Adrenal gland (tissue), 12 donors: ENCODE measurements around the gene KBTBD3. TPM values are rescaled to one million over a fixed set of nuclear protein-coding genes. Genes with fewer than 3 reads are reported as not detected.
"Not testable (repeated sequence)": the region's sequence is repeated elsewhere in the genome, so short reads cannot be mapped to it uniquely, and the experiment has no call there.

ENCODE experiments used
- DNase-seq, 7 donors: peaks; one replicate each; pipeline ENCODE4 v3.0.0-alpha.2; 2019 to 2020
- H3K27ac ChIP-seq, 5 donors: fragments of 200-600 bp; sonication (generic) in 4 of 5; 1 replicate in 3 of 5; 2 replicates in 2 of 5; pipeline versions ENCODE4 v1.5.1 to v1.8.0; 2016 to 2020; ENCODE audit warnings: mild to moderate bottlenecking in 1 of 5
- H3K27me3 ChIP-seq: fragments of 200-600 bp; 2 replicates; pipeline ENCODE4 v1.8.0; 2021
- H3K36me3 ChIP-seq, 2 donors: fragments of 200-600 bp; replicated peaks in 1 of 2; 1 replicate in 1 of 2; 2 replicates in 1 of 2; pipeline versions ENCODE4 v1.5.1 to v1.8.0; 2018 to 2022
- H3K4me1 ChIP-seq, 2 donors: fragments of 200-600 bp; replicated peaks in 1 of 2; 1 replicate in 1 of 2; 2 replicates in 1 of 2; pipeline versions ENCODE4 v1.5.1 to v1.8.0; 2018 to 2021
- H3K4me3 ChIP-seq, 4 donors: fragments of 200-600 bp; sonication (generic) in 3 of 4; one replicate each; pipeline ENCODE4 v1.5.1; 2016 to 2018
- H3K9me3 ChIP-seq, 3 donors: fragments of 200-600 bp; sonication (generic) in 1 of 3; replicated peaks in 1 of 3; 1 replicate in 2 of 3; 2 replicates in 1 of 3; pipeline versions ENCODE4 v1.5.1 to v1.8.0; 2016 to 2021
- POLR2A ChIP-seq, 2 donors: fragments of 450-650 bp; IDR thresholded peaks; one replicate each; pipeline ENCODE4 v1.6.1; 2017; ENCODE audit warnings: antibody characterized with exemption in 2 of 2, mild to moderate bottlenecking in 2 of 2, moderate library complexity in 1 of 2
- WGBS, 4 donors: extraction: QIAGEN DNeasy Blood & Tissue Kit in 2 of 4; methylation state at CpG; one replicate each; pipeline versions ENCODE4 v1.1.5 to v1.1.7; 2013 to 2017; 5-methylcytosine and 5-hydroxymethylcytosine counted together
- intact Hi-C, 2 donors: fragments of 100-400 bp; cut with DNase I; formaldehyde crosslinking; loops; one replicate each; pipeline versions ENCODE4 v1.14.1 to v1.15.0; 2022 to 2023
- polyA plus RNA-seq, 3 donors: library from polyadenylated mRNA; stranded (reverse); fragments of 200-250 nt in 2 of 3; fragments of 350-450 nt in 1 of 3; fragmentation: Illumina TruSeq in 1 of 3; extraction: RNeasy Lipid Tissue Mini Kit (QIAGEN cat#74804) in 1 of 3; gene quantifications; one replicate each; pipeline ENCODE4 v1.2.3, GENCODE V29; 2013 to 2014
- total RNA-seq, 9 donors: library from RNA; depleted of rRNA in 4 of 9; stranded (reverse); fragments of >200 nt in 4 of 9; fragments of 120-200 nt in 1 of 9; fragmentation: NEBNext Ultra II Directional in 1 of 9; extraction: Animal tissue kit (Norgen Biotek cat#: 25700) in 1 of 9; gene quantifications; one replicate each; pipeline versions ENCODE4 v1.1.0 to v1.2.4, GENCODE V29; 2013 to 2023
- TF ChIP-seq, protein P1 (sequence below), 6 experiments: fragments of 450-650 bp in 4 of 6; fragments of 200-600 bp in 2 of 6; sonication (generic) in 1 of 6; IDR thresholded peaks; 1 replicate in 5 of 6; 2 replicates in 1 of 6; pipeline versions ENCODE4 v1.5.1 to v1.8.0; 2016 to 2021; ENCODE audit warnings: antibody characterized with exemption in 6 of 6, mild to moderate bottlenecking in 2 of 6, moderate library complexity in 1 of 6
- donor health status: healthy with polysubstance abuse.
- donor health status: Bipolar disorder and iron deficiency.
- donor health status: DM: yes; HTN: yes; CAD: no.
- donor health status: DM: no; HTN: no; CAD: no.
- donor health status: DM: no; HTN: no; CAD: no.
- donor health status: DM: yes; HTN: yes; CAD: no.

The KBTBD3 gene
- total and polyA plus RNA-seq, 12 donors = 0.97 to 13.3 (median 5.6) TPM

DNA sequence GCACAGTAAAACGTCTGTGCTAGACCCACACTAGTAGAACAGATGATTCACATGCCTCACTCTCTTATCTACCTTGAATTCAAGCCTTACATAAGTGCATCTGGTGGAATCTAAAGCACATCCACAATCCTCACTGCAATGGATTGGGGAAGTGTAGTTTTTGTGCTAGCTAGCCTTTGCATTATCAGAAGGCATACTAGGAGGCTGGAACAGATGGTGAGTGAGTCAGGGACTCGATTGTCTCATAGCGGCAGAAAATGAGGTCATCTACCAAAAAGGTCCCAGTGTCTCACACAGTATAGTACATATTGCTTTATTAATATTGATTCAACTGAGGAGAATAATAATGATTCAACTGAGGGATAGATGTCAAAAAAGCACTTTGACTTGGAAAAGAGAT lies 64.4 kb downstream of the KBTBD3 start:
- Histone ChIP-seq H3K4me3 (no peak overlapping the region), H3K9me3 (no peaks in the 10 kb centered on the region), H3K27me3 (no peaks in the 10 kb centered on the region), H3K27ac (no peak overlapping the region), H3K4me1 (no peaks in the 10 kb centered on the region), H3K36me3 (peaks cover 0 to 20% of the 10 kb centered on the region in 2 donors)
- TF ChIP-seq, protein P1, sequence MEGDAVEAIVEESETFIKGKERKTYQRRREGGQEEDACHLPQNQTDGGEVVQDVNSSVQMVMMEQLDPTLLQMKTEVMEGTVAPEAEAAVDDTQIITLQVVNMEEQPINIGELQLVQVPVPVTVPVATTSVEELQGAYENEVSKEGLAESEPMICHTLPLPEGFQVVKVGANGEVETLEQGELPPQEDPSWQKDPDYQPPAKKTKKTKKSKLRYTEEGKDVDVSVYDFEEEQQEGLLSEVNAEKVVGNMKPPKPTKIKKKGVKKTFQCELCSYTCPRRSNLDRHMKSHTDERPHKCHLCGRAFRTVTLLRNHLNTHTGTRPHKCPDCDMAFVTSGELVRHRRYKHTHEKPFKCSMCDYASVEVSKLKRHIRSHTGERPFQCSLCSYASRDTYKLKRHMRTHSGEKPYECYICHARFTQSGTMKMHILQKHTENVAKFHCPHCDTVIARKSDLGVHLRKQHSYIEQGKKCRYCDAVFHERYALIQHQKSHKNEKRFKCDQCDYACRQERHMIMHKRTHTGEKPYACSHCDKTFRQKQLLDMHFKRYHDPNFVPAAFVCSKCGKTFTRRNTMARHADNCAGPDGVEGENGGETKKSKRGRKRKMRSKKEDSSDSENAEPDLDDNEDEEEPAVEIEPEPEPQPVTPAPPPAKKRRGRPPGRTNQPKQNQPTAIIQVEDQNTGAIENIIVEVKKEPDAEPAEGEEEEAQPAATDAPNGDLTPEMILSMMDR (IDR thresholded peaks at IDR 0.05) = no peak
- TF ChIP-seq POLR2A (IDR thresholded peaks at IDR 0.05) = no peak
- no peak for DNase-seq
- intact Hi-C loops = no loop called here
- WGBS, 4 donors = 71 to 76% (median 73%) methylated on average over 3 of the region's 3 CpGs

DNA sequence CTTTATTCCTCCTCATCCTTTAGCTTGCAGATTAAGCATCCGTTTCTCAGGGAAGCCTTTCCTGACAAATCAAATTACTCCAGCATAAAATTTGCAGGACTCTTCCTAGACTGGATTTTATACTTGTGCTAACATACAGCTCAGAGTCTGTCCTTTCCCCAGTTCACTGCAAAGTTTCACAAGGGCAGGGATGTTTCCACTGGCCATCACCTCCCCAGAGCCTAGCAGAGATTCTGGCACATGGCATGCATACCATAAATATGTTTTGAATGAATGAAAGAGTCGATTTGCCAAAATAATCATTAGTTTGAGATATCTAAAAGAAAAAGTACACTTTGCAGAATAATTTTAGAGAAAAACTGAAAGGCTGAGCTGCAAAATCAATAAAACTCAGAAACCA lies 65.7 kb downstream of the KBTBD3 start:
- Histone ChIP-seq H3K4me1 (no peaks in the 10 kb centered on the region), H3K9me3 (no peaks in the 10 kb centered on the region), H3K27me3 (no peaks in the 10 kb centered on the region), H3K4me3 (no peak overlapping the region), H3K36me3 (peaks cover 0 to 20% of the 10 kb centered on the region in 2 donors), H3K27ac (no peak overlapping the region)
- TF ChIP-seq, protein P1 (IDR thresholded peaks at IDR 0.05) = no peak
- intact Hi-C loops = no loop called here
- no peak for DNase-seq
- WGBS, 4 donors = 77 to 88% (median 84%) methylated on average over 2 of the region's 2 CpGs

DNA sequence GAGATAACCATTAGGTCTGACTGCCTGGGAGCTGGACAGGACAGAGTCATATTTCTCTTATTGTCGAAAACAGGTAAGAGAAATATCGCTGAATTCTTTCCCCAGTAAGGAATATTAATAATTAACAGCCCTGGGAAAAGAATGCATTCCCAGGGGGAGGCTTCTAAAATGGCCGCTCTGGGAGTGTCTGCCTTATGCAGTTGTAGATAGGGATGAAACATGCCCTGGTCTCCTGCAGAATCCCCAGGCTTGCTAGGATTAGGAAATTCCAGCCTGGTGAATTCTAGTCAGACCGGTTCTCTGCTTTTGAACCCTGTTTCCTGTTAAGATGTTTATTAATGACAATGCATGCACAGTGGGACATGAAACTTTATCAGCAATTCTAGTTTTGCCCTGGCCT lies 74.1 kb downstream of the KBTBD3 start:
- H3K9me3 ChIP-seq, H3K4me1 ChIP-seq, DNase-seq, intact Hi-C loops, H3K36me3 ChIP-seq, H3K27ac ChIP-seq, H3K4me3 ChIP-seq, H3K27me3 ChIP-seq: not testable (repeated sequence)
- WGBS, 4 donors = 87 to 96% (median 94%) methylated on average over 4 of the region's 4 CpGs

DNA sequence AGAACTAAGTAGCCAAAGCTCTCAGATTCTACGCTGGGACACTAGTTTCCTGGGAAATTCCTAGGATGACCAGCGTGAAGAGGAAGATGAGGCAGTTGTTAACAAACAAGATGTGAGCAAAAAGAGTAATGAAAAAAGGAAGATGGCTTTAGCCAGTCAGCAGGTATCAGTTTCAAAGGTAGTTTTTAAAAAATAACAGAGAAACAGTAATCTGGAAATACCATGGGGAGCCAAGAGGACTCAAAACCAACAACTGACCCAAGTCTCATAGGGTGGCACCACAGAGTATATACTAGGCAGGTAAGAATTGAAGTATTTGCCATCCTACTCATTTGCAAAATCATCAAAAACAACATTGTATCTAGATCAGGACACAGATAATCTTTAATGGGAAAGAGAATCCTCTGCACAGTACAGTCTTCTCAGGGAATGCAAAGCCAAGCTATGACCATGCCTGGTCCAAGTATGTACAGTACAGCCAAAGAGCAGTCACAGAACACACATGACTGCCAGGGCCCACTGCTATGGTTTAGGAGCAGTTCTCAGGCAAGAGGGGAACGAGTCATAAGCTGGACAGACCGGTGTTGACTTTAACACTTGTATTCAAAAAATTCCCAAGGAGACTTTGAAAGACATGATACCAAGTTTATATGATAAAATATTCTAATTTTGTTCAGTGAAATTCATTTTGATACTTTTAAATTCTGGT lies 75.7 kb downstream of the KBTBD3 start:
- Histone ChIP-seq H3K27ac (no peak overlapping the region), H3K9me3 (peaks cover 0 to 4% (median 0%) of the 10 kb centered on the region in 3 donors), H3K27me3 (no peaks in the 10 kb centered on the region), H3K4me3 (no peak overlapping the region), H3K36me3 (no peaks in the 10 kb centered on the region), H3K4me1 (no peaks in the 10 kb centered on the region)
- intact Hi-C loops = no loop called here
- 94 to 96% (median 95%) methylated on average over 4 of the region's 4 CpGs for WGBS, 4 donors
- TF ChIP-seq, protein P1 (IDR thresholded peaks at IDR 0.05) = no peak
- no peak for TF ChIP-seq POLR2A (IDR thresholded peaks at IDR 0.05)
- no peak for DNase-seq

Other genes with a start within 250 kb of the KBTBD3 start
- 10 to 100 TPM in 8 of 9 donors, 1 to 10 TPM in 1; 5.0 to 36.2 (median 19.3) TPM for gene MSANTD4, start 55.1 kb downstream of the KBTBD3 start, total RNA-seq
- 10 to 100 TPM in 1 of 3 donors, 1 to 10 TPM in 2; 3.7 to 25.9 (median 8.1) TPM for gene MSANTD4, start 55.1 kb downstream of the KBTBD3 start, polyA plus RNA-seq
- 10 to 100 TPM; 27.7 to 97.2 (median 41.1) TPM for gene AASDHPPT, start 315 bp upstream of the KBTBD3 start, total RNA-seq
- 10 to 100 TPM; 13.8 to 42.8 (median 16.3) TPM for gene AASDHPPT, start 315 bp upstream of the KBTBD3 start, polyA plus RNA-seq